GM23338 (cell line): ENCODE results near the gene TGFBRAP1. TPM values are rescaled to one million over a fixed set of nuclear protein-coding genes. Genes with fewer than 3 reads are reported as not detected.
A peak's percentile ranks its signal among the peaks of the same experiment; 100 is the strongest.

Experiments used
- ATAC-seq: fragments of 200-7000 bp; cut with Tn5 transposase; 3 replicates; pipeline ENCODE4 v1.9.1; 2020
- DNase-seq: peaks from one replicate; pipeline ENCODE4 v3.0.0-alpha.2; 2015; ENCODE audit warnings: low spot score
- H2AFZ ChIP-seq: fragments of 200-600 bp; sonication (generic); 2 replicates; pipeline ENCODE4 v1.8.0; 2016; ENCODE audit warnings: antibody characterized with exemption, mild to moderate bottlenecking, moderate library complexity
- H3F3A ChIP-seq: fragments of 200-600 bp; sonication (generic); replicated peaks from 2 replicates; pipeline ENCODE4 v1.8.0; 2017; ENCODE audit warnings: antibody characterized with exemption, mixed run types, low read depth
- H3K27ac ChIP-seq: fragments of 200-600 bp; sonication (generic); 2 replicates; pipeline ENCODE4 v1.6.1; 2016; ENCODE audit warnings: low read depth
- H3K27me3 ChIP-seq: fragments of 200-600 bp; sonication (generic); 2 replicates; pipeline ENCODE4 v1.8.0; 2016; ENCODE audit warnings: mild to moderate bottlenecking, mixed run types, moderate library complexity; ENCODE audit not compliant: insufficient read depth
- H3K36me3 ChIP-seq: fragments of 200-600 bp; sonication (generic); 2 replicates; pipeline ENCODE4 v1.8.0; 2016; ENCODE audit warnings: mild to moderate bottlenecking; ENCODE audit not compliant: insufficient read depth
- H3K4me1 ChIP-seq: fragments of 200-600 bp; sonication (generic); 2 replicates; pipeline ENCODE4 v1.8.0; 2016; ENCODE audit warnings: mild to moderate bottlenecking, moderate library complexity; ENCODE audit not compliant: insufficient read depth
- H3K4me2 ChIP-seq: fragments of 200-600 bp; sonication (generic); 2 replicates; pipeline ENCODE4 v1.7.1; 2017; ENCODE audit warnings: mixed run types
- H3K4me3 ChIP-seq: fragments of 200-600 bp; sonication (generic); 2 replicates; pipeline ENCODE4 v1.6.1; 2016; ENCODE audit warnings: mixed run types
- H3K79me2 ChIP-seq: fragments of 200-600 bp; sonication (generic); replicated peaks from 2 replicates; pipeline ENCODE4 v1.8.0; 2017; ENCODE audit warnings: mild to moderate bottlenecking; ENCODE audit not compliant: insufficient read depth
- H3K9me2 ChIP-seq: fragments of 200-600 bp; sonication (generic); 2 replicates; pipeline ENCODE4 v1.8.0; 2017; ENCODE audit not compliant: insufficient read depth
- H4K20me1 ChIP-seq: fragments of 200-600 bp; sonication (generic); replicated peaks from 2 replicates; pipeline ENCODE4 v1.8.0; 2017; ENCODE audit warnings: mild to moderate bottlenecking; ENCODE audit not compliant: insufficient read depth
- H3K27ac Mint-ChIP-seq: 2 replicates; pipeline ENCODE4 v1.8.0; 2020; ENCODE audit warnings: inconsistent platforms, mild to moderate bottlenecking, moderate library complexity, mixed read lengths
- H3K27me3 Mint-ChIP-seq: 3 replicates; pipeline ENCODE4 v1.8.0; 2022; ENCODE audit warnings: low read depth, mild to moderate bottlenecking, moderate library complexity, mixed read lengths, inconsistent platforms; ENCODE audit not compliant: insufficient read depth, poor library complexity
- H3K36me3 Mint-ChIP-seq: 3 replicates; pipeline ENCODE4 v1.8.0; 2021; ENCODE audit warnings: low read depth, mild to moderate bottlenecking, inconsistent platforms, moderate library complexity, mixed read lengths
- H3K4me1 Mint-ChIP-seq: 3 replicates; pipeline ENCODE4 v1.8.0; 2020; ENCODE audit warnings: mild to moderate bottlenecking, inconsistent platforms, mixed read lengths
- H3K4me3 Mint-ChIP-seq: 3 replicates; pipeline ENCODE4 v1.8.0; 2021; ENCODE audit warnings: moderate library complexity, mild to moderate bottlenecking, inconsistent platforms, mixed read lengths
- H3K9me3 Mint-ChIP-seq: 3 replicates; pipeline ENCODE4 v1.8.0; 2020; ENCODE audit warnings: moderate library complexity, mild to moderate bottlenecking, inconsistent platforms, mixed read lengths
- EZH2 ChIP-seq: fragments of 200-600 bp; sonication (generic); IDR thresholded peaks from one replicate; pipeline ENCODE4 v1.8.0; 2017; ENCODE audit warnings: antibody characterized with exemption, mild to moderate bottlenecking, low read depth; ENCODE audit not compliant: unreplicated experiment
- NANOG ChIP-seq: IDR thresholded peaks from 2 replicates; pipeline ENCODE4 v1.6.1; 2016; ENCODE audit warnings: antibody characterized with exemption, borderline replicate concordance
- polyA plus RNA-seq: library from polyadenylated mRNA; unstranded; fragments of >200 nt; fragmentation: Nextera tagmentation; extraction: Ambion mirVana; gene quantifications from 2 replicates; pipeline ENCODE4 v1.2.1, GENCODE V29; 2016
- total RNA-seq: library from RNA; depleted of rRNA; stranded (reverse); fragments of >200 nt; shearing (Covaris generic); gene quantifications from 2 replicates; pipeline ENCODE4 v1.2.3, GENCODE V29; 2014
- TF ChIP-seq, protein P1 (sequence below), 2 experiments: fragments of 200-600 bp in 1 of 2; sonication (generic) in 1 of 2; conservative IDR thresholded peaks; 2 replicates each; pipeline versions ENCODE4 v1.5.1 to v1.6.1; 2016 to 2017; ENCODE audit warnings: antibody characterized with exemption in 2 of 2, low read depth in 2 of 2, mild to moderate bottlenecking in 2 of 2, moderate library complexity in 1 of 2
- TF ChIP-seq, protein P2 (sequence below): fragments of 250-450 bp; sonication (Bioruptor Pico); IDR thresholded peaks from 2 replicates; pipeline ENCODE4 v1.5.0; 2020; ENCODE audit warnings: mild to moderate bottlenecking, moderate library complexity
- TF ChIP-seq, protein P3 (sequence below): IDR thresholded peaks from 2 replicates; pipeline ENCODE4 v1.6.1; 2016; ENCODE audit warnings: antibody characterized with exemption

Gene TGFBRAP1
- total and polyA plus RNA-seq, 2 experiments from 2014 or later = 6.3 to 23.5 TPM

DNA sequence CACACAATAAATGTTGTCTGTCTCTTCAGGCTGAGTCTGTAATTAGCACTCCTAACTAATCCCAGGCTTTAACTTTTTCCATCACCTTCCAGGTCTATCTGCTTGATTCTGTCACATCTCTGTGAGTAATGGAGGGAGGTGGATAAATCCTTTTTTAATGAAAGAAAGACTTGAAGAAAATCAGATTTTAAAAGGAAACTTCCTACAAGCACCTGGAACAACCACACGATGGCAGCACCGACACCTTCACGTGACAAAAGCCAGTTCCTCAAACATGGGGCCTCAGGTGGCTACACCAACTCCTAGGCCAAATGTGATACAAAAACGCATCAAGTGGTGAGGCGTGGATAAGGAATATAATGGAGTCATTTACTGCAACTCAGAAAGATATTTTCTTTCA is 41.8 kb downstream of the TGFBRAP1 start:
- Histone ChIP-seq H3K9me2 (no peaks in the 10 kb centered on the region), H3K27me3 (no peaks in the 10 kb centered on the region), H3K4me2 (no peak overlapping the region), H3F3A (no peaks in the 10 kb centered on the region), H3K36me3 (peaks cover 11% of the 10 kb centered on the region), H2AFZ (no peak overlapping the region), H3K4me1 (no peaks in the 10 kb centered on the region), H3K79me2 (no peaks in the 10 kb centered on the region), H4K20me1 (no peaks in the 10 kb centered on the region; the same call in 1 of the 2 replicates), H3K27ac (no peak overlapping the region), H3K4me3 (no peak overlapping the region)
- TF ChIP-seq, protein P1, sequence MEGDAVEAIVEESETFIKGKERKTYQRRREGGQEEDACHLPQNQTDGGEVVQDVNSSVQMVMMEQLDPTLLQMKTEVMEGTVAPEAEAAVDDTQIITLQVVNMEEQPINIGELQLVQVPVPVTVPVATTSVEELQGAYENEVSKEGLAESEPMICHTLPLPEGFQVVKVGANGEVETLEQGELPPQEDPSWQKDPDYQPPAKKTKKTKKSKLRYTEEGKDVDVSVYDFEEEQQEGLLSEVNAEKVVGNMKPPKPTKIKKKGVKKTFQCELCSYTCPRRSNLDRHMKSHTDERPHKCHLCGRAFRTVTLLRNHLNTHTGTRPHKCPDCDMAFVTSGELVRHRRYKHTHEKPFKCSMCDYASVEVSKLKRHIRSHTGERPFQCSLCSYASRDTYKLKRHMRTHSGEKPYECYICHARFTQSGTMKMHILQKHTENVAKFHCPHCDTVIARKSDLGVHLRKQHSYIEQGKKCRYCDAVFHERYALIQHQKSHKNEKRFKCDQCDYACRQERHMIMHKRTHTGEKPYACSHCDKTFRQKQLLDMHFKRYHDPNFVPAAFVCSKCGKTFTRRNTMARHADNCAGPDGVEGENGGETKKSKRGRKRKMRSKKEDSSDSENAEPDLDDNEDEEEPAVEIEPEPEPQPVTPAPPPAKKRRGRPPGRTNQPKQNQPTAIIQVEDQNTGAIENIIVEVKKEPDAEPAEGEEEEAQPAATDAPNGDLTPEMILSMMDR (conservative IDR thresholded peaks at IDR 0.05; ENCODE audit: low read depth in 2 of 2) = peak; percentile 68 to 74
- TF ChIP-seq, protein P2, sequence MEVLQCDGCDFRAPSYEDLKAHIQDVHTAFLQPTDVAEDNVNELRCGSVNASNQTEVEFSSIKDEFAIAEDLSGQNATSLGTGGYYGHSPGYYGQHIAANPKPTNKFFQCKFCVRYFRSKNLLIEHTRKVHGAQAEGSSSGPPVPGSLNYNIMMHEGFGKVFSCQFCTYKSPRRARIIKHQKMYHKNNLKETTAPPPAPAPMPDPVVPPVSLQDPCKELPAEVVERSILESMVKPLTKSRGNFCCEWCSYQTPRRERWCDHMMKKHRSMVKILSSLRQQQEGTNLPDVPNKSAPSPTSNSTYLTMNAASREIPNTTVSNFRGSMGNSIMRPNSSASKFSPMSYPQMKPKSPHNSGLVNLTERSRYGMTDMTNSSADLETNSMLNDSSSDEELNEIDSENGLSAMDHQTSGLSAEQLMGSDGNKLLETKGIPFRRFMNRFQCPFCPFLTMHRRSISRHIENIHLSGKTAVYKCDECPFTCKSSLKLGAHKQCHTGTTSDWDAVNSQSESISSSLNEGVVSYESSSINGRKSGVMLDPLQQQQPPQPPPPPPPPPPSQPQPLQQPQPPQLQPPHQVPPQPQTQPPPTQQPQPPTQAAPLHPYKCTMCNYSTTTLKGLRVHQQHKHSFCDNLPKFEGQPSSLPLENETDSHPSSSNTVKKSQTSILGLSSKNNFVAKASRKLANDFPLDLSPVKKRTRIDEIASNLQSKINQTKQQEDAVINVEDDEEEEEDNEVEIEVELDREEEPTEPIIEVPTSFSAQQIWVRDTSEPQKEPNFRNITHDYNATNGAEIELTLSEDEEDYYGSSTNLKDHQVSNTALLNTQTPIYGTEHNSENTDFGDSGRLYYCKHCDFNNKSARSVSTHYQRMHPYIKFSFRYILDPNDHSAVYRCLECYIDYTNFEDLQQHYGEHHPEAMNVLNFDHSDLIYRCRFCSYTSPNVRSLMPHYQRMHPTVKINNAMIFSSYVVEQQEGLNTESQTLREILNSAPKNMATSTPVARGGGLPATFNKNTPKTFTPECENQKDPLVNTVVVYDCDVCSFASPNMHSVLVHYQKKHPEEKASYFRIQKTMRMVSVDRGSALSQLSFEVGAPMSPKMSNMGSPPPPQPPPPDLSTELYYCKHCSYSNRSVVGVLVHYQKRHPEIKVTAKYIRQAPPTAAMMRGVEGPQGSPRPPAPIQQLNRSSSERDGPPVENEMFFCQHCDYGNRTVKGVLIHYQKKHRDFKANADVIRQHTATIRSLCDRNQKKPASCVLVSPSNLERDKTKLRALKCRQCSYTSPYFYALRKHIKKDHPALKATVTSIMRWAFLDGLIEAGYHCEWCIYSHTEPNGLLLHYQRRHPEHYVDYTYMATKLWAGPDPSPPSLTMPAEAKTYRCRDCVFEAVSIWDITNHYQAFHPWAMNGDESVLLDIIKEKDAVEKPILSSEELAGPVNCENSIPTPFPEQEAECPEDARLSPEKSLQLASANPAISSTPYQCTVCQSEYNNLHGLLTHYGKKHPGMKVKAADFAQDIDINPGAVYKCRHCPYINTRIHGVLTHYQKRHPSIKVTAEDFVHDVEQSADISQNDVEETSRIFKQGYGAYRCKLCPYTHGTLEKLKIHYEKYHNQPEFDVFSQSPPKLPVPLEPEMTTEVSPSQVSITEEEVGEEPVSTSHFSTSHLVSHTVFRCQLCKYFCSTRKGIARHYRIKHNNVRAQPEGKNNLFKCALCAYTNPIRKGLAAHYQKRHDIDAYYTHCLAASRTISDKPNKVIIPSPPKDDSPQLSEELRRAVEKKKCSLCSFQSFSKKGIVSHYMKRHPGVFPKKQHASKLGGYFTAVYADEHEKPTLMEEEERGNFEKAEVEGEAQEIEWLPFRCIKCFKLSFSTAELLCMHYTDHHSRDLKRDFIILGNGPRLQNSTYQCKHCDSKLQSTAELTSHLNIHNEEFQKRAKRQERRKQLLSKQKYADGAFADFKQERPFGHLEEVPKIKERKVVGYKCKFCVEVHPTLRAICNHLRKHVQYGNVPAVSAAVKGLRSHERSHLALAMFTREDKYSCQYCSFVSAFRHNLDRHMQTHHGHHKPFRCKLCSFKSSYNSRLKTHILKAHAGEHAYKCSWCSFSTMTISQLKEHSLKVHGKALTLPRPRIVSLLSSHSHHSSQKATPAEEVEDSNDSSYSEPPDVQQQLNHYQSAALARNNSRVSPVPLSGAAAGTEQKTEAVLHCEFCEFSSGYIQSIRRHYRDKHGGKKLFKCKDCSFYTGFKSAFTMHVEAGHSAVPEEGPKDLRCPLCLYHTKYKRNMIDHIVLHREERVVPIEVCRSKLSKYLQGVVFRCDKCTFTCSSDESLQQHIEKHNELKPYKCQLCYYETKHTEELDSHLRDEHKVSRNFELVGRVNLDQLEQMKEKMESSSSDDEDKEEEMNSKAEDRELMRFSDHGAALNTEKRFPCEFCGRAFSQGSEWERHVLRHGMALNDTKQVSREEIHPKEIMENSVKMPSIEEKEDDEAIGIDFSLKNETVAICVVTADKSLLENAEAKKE (CRISPR knock-in tag) = 0 out of 2 replicates have a peak, but pooled peaks have one; percentile 8
- TF ChIP-seq, protein P3, sequence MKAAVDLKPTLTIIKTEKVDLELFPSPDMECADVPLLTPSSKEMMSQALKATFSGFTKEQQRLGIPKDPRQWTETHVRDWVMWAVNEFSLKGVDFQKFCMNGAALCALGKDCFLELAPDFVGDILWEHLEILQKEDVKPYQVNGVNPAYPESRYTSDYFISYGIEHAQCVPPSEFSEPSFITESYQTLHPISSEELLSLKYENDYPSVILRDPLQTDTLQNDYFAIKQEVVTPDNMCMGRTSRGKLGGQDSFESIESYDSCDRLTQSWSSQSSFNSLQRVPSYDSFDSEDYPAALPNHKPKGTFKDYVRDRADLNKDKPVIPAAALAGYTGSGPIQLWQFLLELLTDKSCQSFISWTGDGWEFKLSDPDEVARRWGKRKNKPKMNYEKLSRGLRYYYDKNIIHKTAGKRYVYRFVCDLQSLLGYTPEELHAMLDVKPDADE = no peak
- TF ChIP-seq NANOG (no peak), EZH2 (no peak)
- H3K4me1 Mint-ChIP-seq = peaks cover 4% of the 10 kb centered on the region; the same call in 2 of the 3 replicates
- DNase-seq = peak; percentile 80
- peaks cover 27% of the 10 kb centered on the region for H3K36me3 Mint-ChIP-seq
- peak; percentile 78 for ATAC-seq
- peaks cover 2% of the 10 kb centered on the region for H3K27me3 Mint-ChIP-seq
- no peaks in the 10 kb centered on the region for H3K9me3 Mint-ChIP-seq
- peak overlapping the region; percentile 75; the same call in 1 of the 2 replicates for H3K27ac Mint-ChIP-seq
- H3K4me3 Mint-ChIP-seq = no peak overlapping the region
